Ishikawa (cell line): ENCODE data around the gene MLLT3.

Experiments used
- CEBPB ChIP-seq: IDR thresholded peaks from 2 replicates; pipeline ENCODE4 v1.6.1; 2012
- EGR1 ChIP-seq: IDR thresholded peaks from 2 replicates; pipeline ENCODE4 v1.6.1; 2012
- EP300 ChIP-seq: IDR thresholded peaks from 2 replicates; pipeline ENCODE4 v1.6.1; 2012; ENCODE audit warnings: borderline replicate concordance
- NFIC ChIP-seq: IDR thresholded peaks from 2 replicates; pipeline ENCODE4 v1.6.1; 2012
- TAF1 ChIP-seq: IDR thresholded peaks from 2 replicates; pipeline ENCODE4 v1.6.1; 2012; ENCODE audit warnings: low read depth, mild to moderate bottlenecking

DNA sequence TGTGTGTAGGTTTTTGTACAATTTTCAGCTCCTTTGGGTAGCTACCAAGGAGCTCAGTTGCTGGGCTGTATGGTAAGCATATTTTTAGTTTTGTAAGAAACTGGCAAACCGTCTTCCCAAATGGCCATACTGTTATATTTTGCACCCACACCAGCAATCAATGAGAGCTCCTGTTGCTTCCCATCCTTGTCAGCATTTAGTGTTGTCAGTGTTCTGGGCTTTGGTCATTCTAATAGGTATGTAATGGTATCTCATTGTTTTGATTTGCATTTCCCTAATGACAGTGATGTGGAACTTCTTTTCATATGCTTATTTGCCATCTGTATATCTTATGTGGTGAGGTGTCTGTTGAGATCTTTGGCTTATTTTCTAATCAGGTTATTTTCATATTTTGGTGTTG lies 320.1 kb downstream of the MLLT3 start:
- no peak for TF ChIP-seq EP300
- no peak for TF ChIP-seq CEBPB
- no peak for TF ChIP-seq TAF1
- TF ChIP-seq NFIC, result no peak
- no peak for TF ChIP-seq EGR1
